ENCODE results near the gene KCNK4. TPM values are rescaled to one million over a fixed set of nuclear protein-coding genes. Genes with fewer than 3 reads are reported as not detected.

Gene KCNK4
- polyA plus RNA-seq, 1 donor from 2014 or later, result not detected

DNA sequence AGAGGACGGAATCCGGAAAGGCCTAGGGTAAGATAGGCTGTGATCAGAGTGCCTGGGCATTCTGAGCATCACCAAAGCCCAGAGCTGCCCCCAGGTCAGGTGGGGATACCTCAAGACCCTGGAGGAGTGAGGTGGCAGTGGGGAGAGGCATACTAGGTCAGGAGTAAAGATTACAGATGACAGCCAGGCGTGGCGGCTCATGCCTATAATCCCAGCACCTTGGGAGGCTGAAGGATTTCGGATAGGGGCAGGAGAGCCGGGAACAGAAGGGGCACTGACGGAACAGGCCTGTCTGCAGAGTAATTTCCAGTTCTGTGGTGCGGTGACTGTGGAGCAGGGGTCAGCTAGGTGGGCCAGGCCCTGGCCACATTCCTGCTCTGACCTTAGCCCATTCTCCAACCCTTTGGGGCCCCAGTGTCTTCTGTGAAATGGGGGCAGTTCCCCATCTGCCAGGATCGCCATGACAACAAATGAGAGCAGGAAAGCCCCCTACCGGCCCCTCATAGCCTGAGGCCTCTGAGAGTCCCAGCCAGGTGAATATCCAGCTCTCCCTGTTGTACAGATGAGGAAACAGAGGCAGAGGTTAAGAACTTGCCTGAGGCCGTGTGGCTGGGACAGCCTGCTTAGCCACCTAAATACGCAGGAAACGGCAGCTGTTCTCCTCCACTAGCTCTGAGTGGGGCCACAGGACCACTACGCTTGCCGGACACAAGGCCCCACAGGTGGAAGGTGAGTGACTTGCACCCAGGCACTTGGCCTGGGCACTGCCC is 15.9 kb upstream of the KCNK4 start:
- peaks cover 3 to 11% (median 7%) of the 10 kb centered on the region in 3 donors for H3K4me1 Mint-ChIP-seq
- H3K27me3 Mint-ChIP-seq, result no peaks in the 10 kb centered on the region
- peak overlapping the region in 1 of 4 donors; percentile 23 for H3K4me3 Mint-ChIP-seq
- peaks cover 2% of the 10 kb centered on the region for H3K36me3 Mint-ChIP-seq
- H3K27ac Mint-ChIP-seq, result peak overlapping the region in 1 of 3 donors; percentile 71
- H3K9me3 Mint-ChIP-seq, result no peaks in the 10 kb centered on the region

DNA sequence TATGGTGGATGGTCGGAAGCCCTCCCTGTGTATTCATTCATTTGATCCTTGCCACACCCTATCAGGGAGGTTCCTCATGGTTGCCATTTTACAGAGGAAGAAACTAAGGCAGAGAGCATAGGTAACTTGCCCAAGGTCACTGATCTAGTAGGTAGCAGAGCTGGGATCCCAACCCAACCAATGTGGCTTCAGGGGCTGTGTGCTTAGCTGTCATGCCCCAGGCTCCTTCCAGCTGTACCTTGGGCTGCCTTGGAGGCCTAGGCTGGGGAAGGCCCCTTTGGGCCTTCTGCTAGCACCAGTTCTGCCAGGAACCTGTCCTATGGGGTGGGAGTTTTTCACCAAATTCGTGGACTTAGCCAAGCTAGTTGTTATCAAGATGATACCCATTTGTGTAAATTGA is 15.3 kb upstream of the KCNK4 start:
- Mint-ChIP-seq H3K27ac (no peak overlapping the region), H3K9me3 (no peaks in the 10 kb centered on the region), H3K4me3 (no peak overlapping the region), H3K27me3 (no peaks in the 10 kb centered on the region), H3K36me3 (peaks cover 2% of the 10 kb centered on the region), H3K4me1 (peaks cover 0 to 9% (median 6%) of the 10 kb centered on the region in 3 donors)

DNA sequence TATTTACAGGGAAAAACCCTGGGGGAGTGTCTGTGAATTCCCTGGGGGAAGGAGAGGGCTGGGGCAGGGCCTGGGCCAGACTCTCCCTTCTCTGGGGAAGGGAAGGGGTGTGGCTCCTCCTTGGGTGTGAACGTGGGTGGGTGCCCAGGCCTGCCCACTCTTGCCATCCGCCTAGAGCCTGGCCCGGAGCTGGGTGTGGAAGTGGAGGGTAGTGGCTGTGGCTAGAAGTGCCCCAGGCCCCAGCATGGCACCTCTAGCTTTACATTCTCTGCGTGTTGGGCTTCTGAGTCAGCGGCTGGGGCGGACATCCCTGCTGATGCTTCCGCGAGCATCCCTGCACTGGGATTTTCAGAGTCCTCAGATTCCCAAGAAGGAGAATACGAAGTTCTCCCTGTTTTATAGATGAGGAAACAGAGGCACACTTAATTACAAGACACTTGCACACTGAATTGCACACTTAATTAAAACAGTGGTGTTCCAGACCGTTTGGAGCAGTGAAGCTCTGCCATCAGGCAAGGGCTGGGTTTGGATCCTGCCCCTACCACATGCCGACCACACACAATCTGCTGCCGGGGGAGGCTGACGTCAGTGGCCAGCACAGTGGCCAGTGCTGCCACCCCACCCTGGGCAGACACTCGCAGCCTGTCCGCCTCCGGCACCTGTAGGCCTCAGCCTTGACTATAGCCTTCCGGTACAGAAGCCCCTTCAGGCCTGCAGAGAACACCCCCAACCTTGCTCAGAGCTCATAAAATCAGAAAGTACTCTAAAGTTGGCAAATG is 14.3 kb upstream of the KCNK4 start:
- H3K36me3 Mint-ChIP-seq, result peaks cover 2% of the 10 kb centered on the region
- peaks cover 0 to 8% (median 4%) of the 10 kb centered on the region in 3 donors for H3K4me1 Mint-ChIP-seq
- no peaks in the 10 kb centered on the region for H3K9me3 Mint-ChIP-seq
- H3K27me3 Mint-ChIP-seq, result no peaks in the 10 kb centered on the region
- H3K27ac Mint-ChIP-seq, result no peak overlapping the region
- peak overlapping the region in 1 of 4 donors; percentile 45 for H3K4me3 Mint-ChIP-seq

DNA sequence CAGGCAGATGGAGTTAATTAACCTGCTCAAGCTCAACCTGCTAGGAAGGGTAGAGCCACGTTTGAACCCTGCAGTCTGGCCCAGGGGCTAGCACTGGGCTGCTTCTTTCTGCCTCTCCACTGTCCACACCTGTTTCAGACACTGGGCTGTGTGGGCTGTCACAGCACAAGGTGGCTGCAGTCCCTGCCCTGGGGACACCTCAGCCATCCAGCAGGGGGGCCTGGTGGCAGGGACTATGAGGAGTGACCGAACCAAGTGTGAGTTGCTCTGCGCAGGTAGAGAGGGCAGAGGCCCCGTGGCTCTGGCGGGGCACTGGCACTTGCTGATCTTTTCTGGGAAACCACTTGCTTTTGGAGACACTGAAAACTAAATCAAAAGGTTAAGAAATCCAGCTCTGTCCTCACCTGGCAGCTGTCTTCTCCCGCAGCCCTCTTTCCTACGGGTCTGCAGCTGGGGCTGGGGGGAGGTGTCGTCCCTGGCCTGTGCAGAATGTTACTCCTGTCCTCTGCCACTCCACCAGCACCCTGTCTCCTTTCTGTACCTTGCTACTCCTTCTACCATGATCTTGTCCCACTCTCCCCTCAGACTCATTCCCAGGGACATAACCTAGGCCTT is 12.4 kb upstream of the KCNK4 start:
- peak overlapping the region; percentile 53 to 70 (median 64) for H3K27ac Mint-ChIP-seq
- H3K4me3 Mint-ChIP-seq, result peak overlapping the region in 1 of 4 donors; percentile 26
- H3K9me3 Mint-ChIP-seq, result no peaks in the 10 kb centered on the region
- no peaks in the 10 kb centered on the region for H3K27me3 Mint-ChIP-seq
- H3K4me1 Mint-ChIP-seq, result peaks cover 0 to 4% (median 3%) of the 10 kb centered on the region in 3 donors
- peaks cover 5% of the 10 kb centered on the region for H3K36me3 Mint-ChIP-seq

DNA sequence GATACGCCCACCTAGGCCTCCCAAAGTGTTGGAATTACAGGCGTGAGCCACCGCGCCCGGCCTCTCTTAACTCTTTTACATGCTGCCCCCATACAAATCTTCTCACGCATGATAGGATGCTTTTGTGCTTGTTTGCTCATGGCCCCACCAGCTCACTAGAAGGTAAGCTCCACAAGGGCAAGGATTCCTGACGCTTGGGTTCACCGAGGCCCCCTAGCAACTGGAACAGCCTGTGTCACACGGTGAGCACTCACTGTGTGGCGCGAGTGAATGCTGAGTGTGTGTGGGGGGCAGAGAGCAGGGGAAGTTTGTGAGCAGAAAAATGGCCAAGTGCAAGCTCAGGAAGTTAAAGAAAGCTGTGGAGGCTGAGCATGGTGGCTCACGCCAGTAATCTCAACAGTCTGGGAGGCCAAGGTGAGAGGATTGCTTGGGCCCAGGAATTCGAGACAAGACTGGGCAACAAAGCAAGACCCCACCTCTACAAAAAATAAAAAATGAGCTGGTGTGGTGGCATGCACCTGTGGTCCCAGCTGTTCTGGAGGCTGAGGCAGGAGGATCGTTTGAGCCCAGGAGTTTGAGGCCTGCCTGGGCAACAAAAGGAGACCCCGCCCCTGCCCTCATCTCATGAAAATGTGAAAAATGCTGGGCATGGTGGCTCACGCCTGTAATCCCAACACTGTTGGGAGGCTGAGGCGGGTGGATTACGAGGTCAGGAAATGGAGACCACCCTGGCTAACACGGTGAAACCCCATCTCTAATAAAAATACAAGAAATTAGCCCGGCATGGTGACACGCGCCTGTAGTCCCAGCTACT is 8.9 kb upstream of the KCNK4 start:
- H3K27me3 Mint-ChIP-seq, result no peaks in the 10 kb centered on the region
- no peaks in the 10 kb centered on the region for H3K9me3 Mint-ChIP-seq
- peaks cover 5% of the 10 kb centered on the region for H3K36me3 Mint-ChIP-seq
- H3K27ac Mint-ChIP-seq, result peak overlapping the region; percentile 31 to 76 (median 50)
- peaks cover 5 to 10% (median 7%) of the 10 kb centered on the region in 3 donors for H3K4me1 Mint-ChIP-seq
- H3K4me3 Mint-ChIP-seq, result no peak overlapping the region

DNA sequence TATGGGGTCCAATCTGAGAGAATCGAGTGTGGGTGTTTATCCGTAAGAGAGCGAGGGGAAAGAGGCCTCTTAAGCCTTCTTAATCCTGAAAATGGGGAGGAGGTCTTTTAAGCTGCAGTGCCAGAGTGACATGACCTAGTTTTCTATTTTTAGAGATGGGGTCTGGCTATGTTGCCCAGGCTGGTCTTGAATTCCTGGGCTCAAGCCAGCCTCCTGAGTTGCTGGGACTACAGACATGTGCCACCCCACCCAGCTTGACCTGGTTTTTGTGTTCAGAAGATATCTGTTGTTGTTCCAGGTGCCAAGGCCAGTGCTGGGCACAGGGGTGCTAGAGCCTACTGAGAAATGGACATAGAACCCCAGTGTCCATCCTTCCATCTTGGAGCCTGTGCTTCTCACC is 8.0 kb upstream of the KCNK4 start:
- no peaks in the 10 kb centered on the region for H3K9me3 Mint-ChIP-seq
- peaks cover 5% of the 10 kb centered on the region for H3K36me3 Mint-ChIP-seq
- no peaks in the 10 kb centered on the region for H3K27me3 Mint-ChIP-seq
- H3K4me3 Mint-ChIP-seq, result peak overlapping the region; percentile 80 to 95 (median 89)
- H3K4me1 Mint-ChIP-seq, result peaks cover 3 to 10% (median 7%) of the 10 kb centered on the region in 3 donors
- H3K27ac Mint-ChIP-seq, result peak overlapping the region in 2 of 3 donors; percentile 35 to 100

DNA sequence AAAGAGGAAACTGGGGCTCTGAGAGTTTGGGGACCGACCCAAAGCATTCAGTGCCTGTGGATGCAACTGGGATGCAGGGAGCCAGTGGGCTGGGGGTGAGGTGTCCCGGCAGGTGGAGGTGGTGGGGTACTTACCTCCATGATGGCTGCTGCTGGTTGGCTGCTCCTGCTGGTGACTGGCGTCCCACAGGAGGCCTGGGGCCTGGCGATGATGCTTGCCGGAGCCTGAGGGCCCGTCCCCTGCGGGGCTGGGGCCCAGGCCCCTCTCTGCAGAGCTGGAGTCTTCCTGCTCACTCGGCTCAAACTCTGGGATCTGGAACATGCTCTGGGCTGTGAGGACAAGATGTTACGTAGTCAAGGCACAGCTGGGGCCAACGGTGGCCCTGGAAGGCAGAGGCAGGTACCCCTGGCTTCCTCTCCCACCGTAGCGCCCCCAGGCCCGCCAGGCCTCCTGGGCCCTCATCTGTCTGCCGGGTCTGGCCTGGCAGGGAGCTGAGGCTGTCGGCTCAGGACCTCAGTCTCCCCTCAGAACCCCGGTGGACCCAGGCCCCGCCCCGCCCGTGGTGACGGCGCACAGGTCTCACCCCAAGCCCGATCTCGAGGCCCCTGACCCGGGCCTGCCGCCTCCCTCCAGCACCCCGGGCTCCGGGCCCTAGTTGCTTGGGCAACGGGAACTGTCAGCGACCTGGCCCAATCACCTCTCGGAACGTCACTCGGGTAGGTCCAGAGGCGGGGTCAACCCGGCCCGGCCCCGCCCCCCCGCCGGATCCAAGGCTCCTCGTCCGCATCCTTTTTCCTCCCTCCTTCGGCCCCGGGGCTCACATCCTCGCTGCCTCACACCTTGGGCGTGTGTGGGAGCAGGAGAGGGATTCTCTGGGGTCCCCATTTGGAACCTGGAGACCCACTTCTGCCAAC is 6.8 kb upstream of the KCNK4 start, which contains the start of gene BAD:
Gene BAD, minus strand, starts transcription at position 618 of the 914 bp plus-strand sequence. Its CDS starts 297 bp downstream, at position 321.
- H3K36me3 Mint-ChIP-seq, result peaks cover 2% of the 10 kb centered on the region
- H3K27ac Mint-ChIP-seq, result peak within 1 kb of the TSS; percentile 99 to 100 (median 99)
- H3K4me1 Mint-ChIP-seq, result peaks cover 3 to 10% (median 7%) of the 10 kb centered on the region in 3 donors
- peak within 1 kb of the TSS; percentile 89 to 96 (median 95) for H3K4me3 Mint-ChIP-seq
- H3K9me3 Mint-ChIP-seq, result no peaks in the 10 kb centered on the region
- H3K27me3 Mint-ChIP-seq, result no peaks in the 10 kb centered on the region

DNA sequence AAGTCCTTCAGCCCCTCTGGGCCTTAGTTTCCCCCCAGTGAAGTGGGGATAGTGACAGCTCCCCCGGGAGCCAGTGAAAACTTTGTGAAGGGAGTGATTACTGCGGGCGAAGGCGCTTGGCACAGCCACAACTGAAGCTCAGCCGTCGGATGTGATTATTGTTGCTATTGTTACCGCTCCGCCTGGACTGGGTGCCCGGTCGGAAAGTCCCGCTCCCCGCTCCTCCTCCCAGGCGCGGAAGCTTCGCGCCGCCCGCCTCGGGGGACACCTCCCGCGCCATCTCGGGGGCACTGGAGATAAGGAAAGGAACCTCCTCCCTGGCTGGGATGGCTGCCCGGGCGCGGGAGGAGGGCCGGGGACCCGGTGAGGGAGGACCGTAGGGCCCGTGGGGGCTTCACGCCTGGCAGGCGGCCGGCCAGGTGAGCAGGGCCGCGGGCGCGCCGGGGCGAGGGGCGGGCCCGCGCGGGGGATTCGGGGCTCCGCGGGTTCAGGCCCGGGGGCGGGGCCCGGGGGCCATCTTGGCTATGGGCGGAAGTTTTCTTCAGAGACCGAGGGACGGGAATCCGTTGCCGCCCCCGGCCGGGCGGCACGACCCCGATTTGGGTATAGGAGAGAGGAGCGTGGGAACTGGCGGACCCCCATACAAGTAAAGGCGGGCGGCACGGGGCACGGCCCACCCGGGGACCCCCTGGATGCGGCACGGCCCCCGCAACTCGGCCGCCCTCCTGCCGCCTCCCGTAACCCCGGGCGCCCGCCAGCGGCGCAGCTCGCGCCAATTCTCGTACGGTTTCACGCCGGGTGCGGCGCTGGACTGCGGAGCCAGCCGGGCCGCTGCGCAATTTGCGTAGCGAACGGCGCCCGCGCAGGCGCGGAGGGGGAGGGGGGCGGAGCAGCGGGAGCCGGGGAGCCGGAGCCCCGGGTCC is 5.9 kb upstream of the KCNK4 start, which contains the start of gene GPR137:
Gene GPR137, plus strand, starts transcription at position 887 of the 923 bp plus-strand sequence. CDS start 677 bp downstream, outside the sequence.
- Mint-ChIP-seq H3K9me3 (no peaks in the 10 kb centered on the region), H3K36me3 (peaks cover 2% of the 10 kb centered on the region), H3K27me3 (no peaks in the 10 kb centered on the region), H3K4me1 (peaks cover 3 to 10% (median 7%) of the 10 kb centered on the region in 3 donors), H3K4me3 (peak within 1 kb of the TSS; percentile 89 to 96 (median 95)), H3K27ac (peak within 1 kb of the TSS; percentile 99 to 100 (median 99))

DNA sequence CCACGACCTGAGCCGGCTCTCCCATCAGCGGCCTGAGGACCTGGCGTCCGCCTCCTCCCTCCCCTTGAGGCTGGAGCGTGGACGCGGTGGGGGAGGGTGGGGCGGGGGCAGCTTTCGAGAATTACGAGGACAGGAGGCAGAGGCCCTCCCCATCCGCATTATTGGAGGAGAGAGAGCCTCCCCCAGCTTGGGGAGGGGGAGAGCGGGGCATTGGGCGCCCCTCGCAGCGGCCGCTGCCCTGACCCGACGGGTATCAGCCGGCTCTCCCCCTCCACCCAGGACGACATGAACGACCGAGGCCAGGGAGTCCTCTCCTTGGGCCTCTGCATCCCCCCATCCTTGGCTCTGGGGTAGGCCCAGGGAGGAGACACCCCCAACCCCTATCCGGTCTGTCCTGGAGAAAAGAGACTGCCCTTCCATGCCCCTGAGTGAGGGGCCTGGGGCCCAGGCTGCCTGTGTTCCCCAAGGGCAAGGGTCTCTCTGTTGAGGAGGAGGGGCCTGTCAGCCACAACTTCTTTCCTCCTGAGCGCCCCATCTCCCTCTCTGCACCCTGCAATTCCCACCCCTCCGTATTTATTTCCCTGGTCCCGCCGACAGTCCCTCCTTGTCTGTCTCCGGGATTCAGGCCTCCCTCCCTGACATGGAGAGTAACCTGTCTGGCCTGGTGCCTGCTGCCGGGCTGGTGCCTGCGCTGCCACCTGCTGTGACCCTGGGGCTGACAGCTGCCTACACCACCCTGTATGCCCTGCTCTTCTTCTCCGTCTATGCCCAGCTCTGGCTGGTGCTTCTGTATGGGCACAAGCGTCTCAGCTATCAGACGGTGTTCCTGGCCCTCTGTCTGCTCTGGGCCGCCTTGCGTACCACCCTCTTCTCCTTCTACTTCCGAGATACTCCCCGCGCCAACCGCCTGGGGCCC is 5.0 kb upstream of the KCNK4 start:
- Mint-ChIP-seq H3K4me1 (peaks cover 3 to 14% (median 7%) of the 10 kb centered on the region in 3 donors), H3K9me3 (peaks cover 0 to 3% (median 0%) of the 10 kb centered on the region in 3 donors), H3K4me3 (peak overlapping the region; percentile 74 to 95 (median 92)), H3K27me3 (peaks cover 7% of the 10 kb centered on the region), H3K27ac (peak overlapping the region; percentile 59 to 100 (median 99)), H3K36me3 (peaks cover 2% of the 10 kb centered on the region)

DNA sequence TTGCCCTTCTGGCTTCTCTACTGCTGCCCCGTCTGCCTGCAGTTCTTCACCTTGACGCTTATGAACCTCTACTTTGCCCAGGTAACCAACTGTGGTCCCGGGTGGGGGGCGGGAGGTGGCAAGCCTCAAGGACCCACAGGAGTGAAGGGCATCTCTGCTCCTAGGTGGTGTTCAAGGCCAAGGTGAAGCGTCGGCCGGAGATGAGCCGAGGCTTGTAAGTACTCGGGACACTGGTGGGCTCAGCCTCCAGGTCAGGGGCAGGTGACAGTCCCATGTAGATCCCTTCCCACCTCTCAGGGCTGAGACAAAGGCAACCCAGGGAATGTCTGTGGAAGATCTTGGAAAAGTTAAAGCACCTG is 4.3 kb upstream of the KCNK4 start:
- Mint-ChIP-seq H3K4me1 (peaks cover 3 to 14% (median 7%) of the 10 kb centered on the region in 3 donors), H3K27ac (peak overlapping the region in 1 of 3 donors; percentile 96), H3K27me3 (peaks cover 7% of the 10 kb centered on the region), H3K9me3 (peaks cover 0 to 3% (median 0%) of the 10 kb centered on the region in 3 donors), H3K4me3 (peak overlapping the region; percentile 74 to 94 (median 90)), H3K36me3 (peaks cover 2% of the 10 kb centered on the region)

DNA sequence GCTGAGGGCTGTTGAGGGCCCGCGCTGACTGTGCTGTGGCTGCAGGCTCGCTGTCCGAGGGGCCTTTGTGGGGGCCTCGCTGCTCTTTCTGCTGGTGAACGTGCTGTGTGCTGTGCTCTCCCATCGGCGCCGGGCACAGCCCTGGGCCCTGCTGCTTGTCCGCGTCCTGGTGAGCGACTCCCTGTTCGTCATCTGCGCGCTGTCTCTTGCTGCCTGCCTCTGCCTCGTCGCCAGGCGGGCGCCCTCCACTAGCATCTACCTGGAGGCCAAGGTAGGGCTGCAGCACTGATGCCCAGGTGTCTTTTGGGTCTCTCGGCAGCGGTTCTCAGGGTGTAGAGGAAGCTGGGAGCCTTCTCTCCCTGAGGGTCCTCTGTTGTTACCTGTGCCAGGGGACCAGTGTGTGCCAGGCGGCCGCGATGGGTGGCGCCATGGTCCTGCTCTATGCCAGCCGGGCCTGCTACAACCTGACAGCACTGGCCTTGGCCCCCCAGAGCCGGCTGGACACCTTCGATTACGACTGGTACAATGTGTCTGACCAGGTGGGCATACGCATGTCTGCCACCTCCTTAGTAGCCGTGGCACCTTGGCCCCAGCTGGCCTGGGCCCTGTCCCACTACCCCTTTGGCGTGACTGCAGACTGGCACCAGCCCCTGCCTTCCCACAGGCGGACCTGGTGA is 3.3 kb upstream of the KCNK4 start:
- H3K4me3 Mint-ChIP-seq, result peak overlapping the region in 3 of 4 donors; percentile 33 to 91 (median 41)
- peak overlapping the region in 2 of 3 donors; percentile 73 to 96 for H3K27ac Mint-ChIP-seq

More for the DNA sequence above, 3.3 kb upstream of the KCNK4 start:
- Mint-ChIP-seq H3K9me3 (peaks cover 0 to 3% (median 0%) of the 10 kb centered on the region in 3 donors), H3K27me3 (peaks cover 10% of the 10 kb centered on the region), H3K36me3 (peaks cover 2% of the 10 kb centered on the region), H3K4me1 (peaks cover 6 to 14% (median 7%) of the 10 kb centered on the region in 3 donors)

All from IgD-negative memory B cell (primary cell).